KOPT-K1 (cell line): ENCODE measurements around the gene OLFML2A.
"Not testable (repeated sequence)": the region's sequence is repeated elsewhere in the genome, so short reads cannot be mapped to it uniquely, and the experiment has no call there.

Source experiments
- H3K27ac ChIP-seq: fragments of 200-600 bp; sonication (generic); 2 replicates; pipeline ENCODE4 v1.5.1; 2016; ENCODE audit warnings: antibody characterized with exemption, mild to moderate bottlenecking, low read depth, low read length; ENCODE audit not compliant: poor library complexity, severe bottlenecking
- H3K36me3 ChIP-seq: fragments of 200-600 bp; sonication (generic); 2 replicates; pipeline ENCODE4 v1.5.1; 2017; ENCODE audit warnings: antibody characterized with exemption, mild to moderate bottlenecking, low read length, moderate library complexity; ENCODE audit not compliant: insufficient read depth
- H3K9me3 ChIP-seq: fragments of 200-600 bp; sonication (generic); 2 replicates; pipeline ENCODE4 v1.5.1; 2017; ENCODE audit warnings: antibody characterized with exemption, low read length, mild to moderate bottlenecking; ENCODE audit not compliant: insufficient read depth, poor library complexity, severe bottlenecking

Gene OLFML2A

DNA sequence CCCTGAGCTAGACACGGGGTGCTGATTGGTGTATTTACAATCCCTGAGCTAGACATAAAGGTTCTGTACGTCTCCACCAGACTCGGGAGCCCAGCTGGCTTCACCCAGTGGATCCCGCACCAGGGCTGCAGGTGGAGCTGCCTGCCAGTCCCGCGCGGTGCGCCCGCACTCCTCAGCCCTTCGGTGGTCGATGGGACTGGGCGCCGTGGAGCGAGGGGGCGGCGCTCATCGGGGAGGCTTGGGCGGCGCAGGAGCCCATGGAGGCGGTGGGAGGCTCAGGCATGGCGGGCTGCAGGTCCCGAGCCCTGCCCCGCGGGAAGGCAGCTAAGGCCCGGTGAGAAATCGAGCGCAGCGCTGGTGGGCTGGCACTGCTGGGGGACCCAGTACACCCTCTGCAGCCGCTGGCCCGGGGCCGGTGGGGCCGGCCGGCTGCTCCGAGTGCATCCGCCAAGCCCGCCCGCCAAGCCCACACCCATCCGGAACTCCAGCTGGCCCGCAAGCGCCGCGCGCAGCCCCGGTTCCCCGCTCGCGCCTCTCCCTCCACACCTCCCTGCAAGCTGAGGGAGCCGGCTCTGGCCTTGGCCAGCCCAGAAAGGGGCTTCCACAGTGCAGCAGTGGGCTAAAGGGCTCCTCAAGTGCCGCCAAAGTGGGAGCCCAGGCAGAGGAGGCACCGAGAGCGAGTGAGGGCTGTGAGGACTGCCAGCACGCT is 61.8 kb downstream of the OLFML2A start:
- not testable (repeated sequence) for H3K27ac ChIP-seq, H3K9me3 ChIP-seq

DNA sequence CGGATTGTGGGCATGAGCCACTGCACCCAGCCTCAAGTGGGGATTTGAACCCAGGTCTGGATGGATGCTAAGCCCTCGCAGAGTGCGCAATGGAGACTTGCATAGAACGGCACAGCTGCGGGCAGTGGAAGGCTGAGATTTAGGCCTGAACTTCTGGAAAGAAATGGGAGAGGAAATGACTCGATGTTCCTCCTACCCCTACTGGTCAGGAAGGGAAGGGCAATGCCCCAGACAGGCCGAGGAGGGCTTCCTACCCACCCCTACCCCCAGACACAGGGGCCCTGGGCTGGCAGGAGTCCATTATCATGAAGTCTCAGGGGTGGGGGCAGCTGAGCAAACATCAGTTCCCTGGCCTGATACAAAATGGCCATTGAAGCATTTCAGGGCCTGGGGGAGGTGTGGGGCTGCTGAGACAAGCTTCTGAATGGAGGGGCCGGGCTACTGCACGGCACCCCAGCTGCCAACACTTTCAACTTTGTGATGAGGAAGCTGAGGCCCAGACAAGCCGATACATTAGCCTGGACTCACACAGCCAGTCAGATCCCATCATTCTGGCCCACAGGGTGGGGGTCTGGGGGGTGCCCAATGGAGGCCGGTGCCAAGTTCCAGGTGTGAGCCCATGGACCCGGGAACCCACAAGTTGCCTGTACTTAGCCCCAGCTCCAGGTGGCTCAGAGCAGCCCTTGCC is 62.8 kb downstream of the OLFML2A start:
- H3K27ac ChIP-seq = no peak overlapping the region
- no peaks in the 10 kb centered on the region for H3K36me3 ChIP-seq
- no peaks in the 10 kb centered on the region for H3K9me3 ChIP-seq

More for the DNA sequence above, 61.8 kb downstream of the OLFML2A start:
- not testable (repeated sequence) for H3K36me3 ChIP-seq

DNA sequence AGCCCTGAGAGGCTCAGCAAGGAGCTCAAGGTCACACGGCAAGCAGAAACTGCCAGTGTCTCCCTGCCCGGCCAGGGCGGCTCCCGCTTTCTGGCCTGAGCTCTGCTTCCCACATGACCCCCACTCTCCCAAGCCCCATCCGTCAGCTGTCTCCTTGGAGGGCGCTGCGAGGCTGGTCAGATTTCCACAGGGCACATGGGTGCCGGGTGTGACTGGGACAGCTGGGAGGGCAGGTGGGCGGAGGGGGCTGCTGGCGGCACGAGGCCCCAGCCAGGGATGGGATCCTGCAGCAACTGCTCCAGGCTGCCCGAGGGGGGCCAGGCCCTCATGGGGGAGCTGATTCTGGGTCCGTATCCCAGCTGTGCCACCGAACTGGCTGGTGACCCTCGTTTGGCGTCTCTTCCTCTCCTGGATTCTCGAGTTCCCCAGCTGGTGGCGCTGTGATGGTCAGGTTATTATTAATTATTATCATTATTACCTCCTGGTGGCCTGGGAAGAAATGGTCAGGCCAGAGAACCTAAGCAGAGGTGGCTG is 63.4 kb downstream of the OLFML2A start:
- no peaks in the 10 kb centered on the region for H3K36me3 ChIP-seq
- H3K9me3 ChIP-seq = no peaks in the 10 kb centered on the region
- no peak overlapping the region for H3K27ac ChIP-seq

GRCh38 chr9:124841075-124841821 is 64.3 kb downstream of the OLFML2A start:
- Histone ChIP-seq H3K36me3 (no peaks in the 10 kb centered on the region), H3K9me3 (no peaks in the 10 kb centered on the region), H3K27ac (no peak overlapping the region)

- Histone ChIP-seq H3K9me3 (no peaks in the 10 kb centered on the region), H3K27ac (no peak overlapping the region), H3K36me3 (no peaks in the 10 kb centered on the region)
These were observed 66.6 kb downstream of the OLFML2A start for GRCh38 chr9:124843456-124844034.

DNA sequence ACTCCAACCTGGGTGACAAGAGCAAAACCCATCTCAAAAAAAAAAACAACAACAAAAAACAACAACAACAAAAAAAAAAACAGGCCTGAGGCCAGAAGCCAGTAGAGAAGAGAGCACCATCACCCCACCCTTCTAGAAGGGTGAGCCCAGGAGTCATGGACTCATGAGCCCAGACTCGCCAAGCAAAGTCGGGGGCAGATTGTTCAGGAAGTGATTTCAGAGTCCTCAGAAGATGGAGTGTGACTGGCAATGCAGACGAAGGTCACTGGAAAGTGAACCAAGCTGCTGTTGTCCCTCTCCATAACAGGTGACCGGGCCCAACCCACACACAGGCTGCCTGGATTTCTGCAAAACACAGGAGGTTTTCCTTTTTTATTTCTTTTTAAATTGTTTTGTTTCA is 67.4 kb downstream of the OLFML2A start:
- Histone ChIP-seq H3K36me3 (no peaks in the 10 kb centered on the region), H3K27ac (no peak overlapping the region), H3K9me3 (no peaks in the 10 kb centered on the region)

- H3K27ac ChIP-seq, H3K36me3 ChIP-seq, H3K9me3 ChIP-seq: not testable (repeated sequence)
These were observed 69.5 kb downstream of the OLFML2A start for GRCh38 chr9:124846467-124846866.

DNA sequence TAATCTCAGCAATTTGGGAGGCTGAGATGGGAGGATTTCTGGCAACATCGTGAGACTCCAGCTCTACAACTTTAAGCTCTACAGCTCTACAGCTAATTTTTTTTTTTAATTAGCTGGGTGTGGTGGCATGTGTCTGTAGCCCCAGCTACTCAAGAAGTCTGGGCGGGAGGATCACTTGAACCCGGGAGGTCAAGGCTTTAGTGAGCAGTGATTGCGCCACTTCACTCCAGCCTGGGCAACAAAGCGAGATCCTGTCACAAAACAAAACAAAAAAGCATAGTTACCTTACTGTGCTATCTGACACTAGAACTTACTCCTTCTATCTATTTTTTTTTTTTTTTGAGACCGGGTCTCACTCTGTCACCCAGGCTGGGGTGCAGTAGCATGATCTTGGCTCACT is 70.0 kb downstream of the OLFML2A start:
- no peaks in the 10 kb centered on the region for H3K36me3 ChIP-seq
- H3K9me3 ChIP-seq = no peaks in the 10 kb centered on the region
- H3K27ac ChIP-seq = no peak overlapping the region

- H3K27ac ChIP-seq = no peak overlapping the region
- no peaks in the 10 kb centered on the region for H3K36me3 ChIP-seq
- H3K9me3 ChIP-seq = no peaks in the 10 kb centered on the region
These were observed 72.9 kb downstream of the OLFML2A start for GRCh38 chr9:124849801-124850200.

DNA sequence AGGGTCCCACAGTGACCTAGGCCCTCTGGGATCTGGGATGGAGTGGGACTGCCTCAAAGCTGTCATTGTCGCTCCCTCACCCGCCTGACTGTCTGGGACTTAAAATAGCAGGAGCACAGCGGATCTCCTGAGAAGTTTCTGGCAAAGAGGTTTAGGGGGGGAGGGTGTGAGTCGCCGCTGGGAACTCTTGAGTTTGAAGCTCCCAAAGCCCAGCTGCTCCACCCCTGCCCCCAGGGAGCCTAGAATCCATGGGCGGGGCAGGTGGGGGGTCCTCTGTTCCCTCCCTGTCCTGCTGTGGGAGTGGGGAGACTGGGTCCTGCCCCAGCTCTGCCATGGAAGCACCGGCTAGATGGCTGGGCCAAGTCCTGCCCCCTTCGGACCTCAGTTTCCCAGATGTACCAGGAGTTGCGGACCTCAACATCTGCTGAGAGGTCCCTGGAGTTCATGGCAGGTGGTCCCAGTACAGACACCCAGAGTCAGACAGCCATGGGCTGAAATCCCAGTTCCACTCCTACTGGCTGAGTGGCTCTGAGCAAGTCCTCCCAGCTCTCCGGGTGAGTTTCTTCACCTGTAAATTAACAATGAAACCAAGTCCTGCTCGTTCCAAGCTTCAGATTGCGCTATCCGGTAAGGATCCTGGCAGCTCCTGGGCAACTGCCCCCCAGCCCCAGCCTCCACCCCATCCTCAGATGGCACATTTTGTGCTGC is 75.3 kb downstream of the OLFML2A start:
- Histone ChIP-seq H3K9me3 (no peaks in the 10 kb centered on the region), H3K36me3 (peaks cover 14% of the 10 kb centered on the region), H3K27ac (no peak overlapping the region)

DNA sequence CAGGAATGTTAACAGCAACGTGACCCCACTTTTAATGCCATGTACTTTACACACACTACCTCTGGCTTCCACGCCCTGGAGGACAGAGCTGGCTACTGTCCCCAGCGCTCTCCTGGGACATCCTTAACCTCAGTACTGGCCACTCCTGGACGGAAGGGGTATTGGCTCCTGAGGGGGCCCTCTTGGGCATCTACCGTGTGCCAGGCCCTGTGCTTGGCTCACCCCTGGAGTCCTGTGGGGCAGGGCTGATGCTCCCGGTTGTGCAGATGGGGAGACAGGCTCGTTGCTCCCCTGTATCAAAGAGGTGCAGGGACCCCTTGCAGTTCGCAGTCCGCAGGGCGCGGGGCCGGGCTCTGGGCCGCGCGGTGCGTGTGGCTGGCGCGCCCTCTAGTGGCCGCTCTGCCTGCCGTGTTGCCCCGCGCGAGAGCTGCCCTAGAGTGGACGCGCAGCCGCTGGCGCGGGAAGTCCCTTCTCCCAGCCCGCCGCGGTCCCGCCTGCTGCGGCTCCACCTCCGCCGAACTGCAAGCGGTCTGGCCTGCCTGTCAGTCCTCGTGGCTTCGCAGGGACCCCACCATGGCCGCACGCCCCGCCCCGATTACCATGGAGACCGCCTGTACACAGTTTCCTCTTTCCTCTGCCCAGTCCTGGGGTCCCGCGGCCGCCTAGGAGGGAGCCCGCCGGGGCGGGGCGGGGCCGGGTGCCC is 76.0 kb downstream of the OLFML2A start, which contains the start of gene WDR38:
WDR38 (plus strand) TSS at position 632 of the 703 bp plus-strand sequence. CDS start 72 bp downstream, outside the sequence.
- no peak within 1 kb of the TSS for H3K27ac ChIP-seq
- no peaks in the 10 kb centered on the region for H3K9me3 ChIP-seq
- H3K36me3 ChIP-seq = peaks cover 21% of the 10 kb centered on the region

GRCh38 chr9:124853605-124854143 is 76.7 kb downstream of the OLFML2A start:
- peaks cover 28% of the 10 kb centered on the region for H3K36me3 ChIP-seq
- H3K9me3 ChIP-seq = no peaks in the 10 kb centered on the region
- H3K27ac ChIP-seq = no peak overlapping the region

DNA sequence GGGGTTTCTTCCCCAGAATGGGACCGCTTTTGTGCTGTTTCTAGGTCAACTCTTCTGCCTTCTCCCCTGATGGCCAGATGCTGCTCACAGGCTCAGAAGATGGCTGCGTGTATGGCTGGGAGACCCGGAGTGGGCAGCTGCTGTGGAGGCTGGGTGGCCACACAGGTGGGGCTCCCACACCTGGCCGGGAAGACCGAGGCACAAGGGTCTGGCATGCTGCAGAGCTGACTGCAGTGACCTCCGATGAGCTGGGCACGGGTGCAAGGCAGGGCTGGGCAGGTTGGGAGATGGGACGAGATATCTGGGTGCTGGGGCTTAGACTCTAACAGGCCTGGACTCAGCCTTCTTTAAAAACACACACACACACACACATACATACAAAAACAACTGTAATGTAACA is 77.2 kb downstream of the OLFML2A start:
- Histone ChIP-seq H3K36me3 (peaks cover 32% of the 10 kb centered on the region), H3K9me3 (no peaks in the 10 kb centered on the region), H3K27ac (no peak overlapping the region)

GRCh38 chr9:124854822-124855221 is 77.9 kb downstream of the OLFML2A start:
- H3K27ac ChIP-seq = no peak overlapping the region
- no peaks in the 10 kb centered on the region for H3K9me3 ChIP-seq
- H3K36me3 ChIP-seq = peaks cover 39% of the 10 kb centered on the region
